ENCODE measurements around the gene KIAA0232. TPM values are rescaled to one million over a fixed set of nuclear protein-coding genes. Genes with fewer than 3 reads are reported as not detected.

The KIAA0232 gene
- total and polyA plus RNA-seq, 9 of the 15 experiments (the other 6 are each of a cell fraction or from before 2014, with no cell fraction given): 3.5 to 17.4 (median 13.0) TPM

DNA sequence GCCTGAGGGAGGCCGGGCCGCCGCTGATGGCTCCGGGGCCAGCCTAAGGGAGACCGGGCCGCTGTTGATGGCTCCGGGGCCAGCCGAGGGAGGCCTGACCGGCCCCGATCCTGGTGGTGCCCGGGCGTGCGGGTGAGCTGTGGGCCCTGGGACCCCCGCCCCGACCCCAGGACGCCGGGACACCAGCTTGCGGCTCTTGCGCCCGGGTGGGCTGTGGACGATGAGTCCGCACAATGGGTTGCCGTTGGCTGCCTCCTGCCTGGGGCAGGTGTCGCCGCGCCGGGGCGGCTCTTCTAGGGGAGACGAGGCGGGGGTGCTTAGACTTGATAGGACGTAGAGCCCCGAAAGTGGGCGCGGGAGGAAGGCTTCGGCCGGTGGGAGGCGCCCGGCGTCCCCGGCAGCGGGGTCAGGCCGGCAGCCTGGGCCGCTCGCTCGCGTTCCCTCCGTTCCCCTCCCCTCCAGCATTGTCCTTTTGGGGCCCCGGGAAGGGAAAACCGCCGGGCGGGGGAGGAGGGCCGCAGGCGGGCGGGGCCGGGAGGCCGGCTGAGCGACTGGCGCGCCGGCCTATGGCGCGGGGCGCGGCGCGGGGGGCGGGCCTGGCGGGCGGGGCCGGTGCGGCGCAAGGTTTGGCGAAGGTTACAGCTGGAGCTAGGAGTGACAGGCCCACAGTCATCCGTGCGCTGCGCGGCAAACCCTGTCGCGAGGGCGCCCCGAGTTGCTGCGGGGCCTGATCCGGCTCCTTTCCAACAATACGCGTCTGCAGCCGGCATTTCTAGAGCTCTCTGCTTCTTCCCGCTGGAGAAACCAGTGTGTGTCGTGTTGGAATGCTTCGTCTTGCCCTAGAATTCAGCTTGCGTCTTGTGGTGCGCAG is 819 bp downstream of the KIAA0232 start (continued):
- TF ChIP-seq POLR3A (IDR thresholded peaks at IDR 0.05; ENCODE audit: borderline replicate concordance, extremely low read depth, insufficient read depth, insufficient read length): no peak
- TF ChIP-seq ERF (CRISPR knock-in tag; IDR thresholded peaks at IDR 0.05): no peak
- TF ChIP-seq LCOR (CRISPR knock-in tag; IDR thresholded peaks at IDR 0.05): no peak
- no peak for TF ChIP-seq NFE2L1 (tag; IDR thresholded peaks at IDR 0.05; ENCODE audit: borderline replicate concordance, low read depth)
- TF ChIP-seq, protein P1, sequence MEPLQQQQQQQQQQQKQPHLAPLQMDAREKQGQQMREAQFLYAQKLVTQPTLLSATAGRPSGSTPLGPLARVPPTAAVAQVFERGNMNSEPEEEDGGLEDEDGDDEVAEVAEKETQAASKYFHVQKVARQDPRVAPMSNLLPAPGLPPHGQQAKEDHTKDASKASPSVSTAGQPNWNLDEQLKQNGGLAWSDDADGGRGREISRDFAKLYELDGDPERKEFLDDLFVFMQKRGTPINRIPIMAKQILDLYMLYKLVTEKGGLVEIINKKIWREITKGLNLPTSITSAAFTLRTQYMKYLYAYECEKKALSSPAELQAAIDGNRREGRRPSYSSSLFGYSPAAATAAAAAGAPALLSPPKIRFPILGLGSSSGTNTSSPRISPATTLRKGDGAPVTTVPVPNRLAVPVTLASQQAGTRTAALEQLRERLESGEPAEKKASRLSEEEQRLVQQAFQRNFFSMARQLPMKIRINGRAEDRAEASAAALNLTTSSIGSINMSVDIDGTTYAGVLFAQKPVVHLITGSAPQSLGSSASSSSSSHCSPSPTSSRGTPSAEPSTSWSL (CRISPR knock-in tag; IDR thresholded peaks at IDR 0.05; ENCODE audit: borderline replicate concordance): no peak
- TF ChIP-seq, protein P2, sequence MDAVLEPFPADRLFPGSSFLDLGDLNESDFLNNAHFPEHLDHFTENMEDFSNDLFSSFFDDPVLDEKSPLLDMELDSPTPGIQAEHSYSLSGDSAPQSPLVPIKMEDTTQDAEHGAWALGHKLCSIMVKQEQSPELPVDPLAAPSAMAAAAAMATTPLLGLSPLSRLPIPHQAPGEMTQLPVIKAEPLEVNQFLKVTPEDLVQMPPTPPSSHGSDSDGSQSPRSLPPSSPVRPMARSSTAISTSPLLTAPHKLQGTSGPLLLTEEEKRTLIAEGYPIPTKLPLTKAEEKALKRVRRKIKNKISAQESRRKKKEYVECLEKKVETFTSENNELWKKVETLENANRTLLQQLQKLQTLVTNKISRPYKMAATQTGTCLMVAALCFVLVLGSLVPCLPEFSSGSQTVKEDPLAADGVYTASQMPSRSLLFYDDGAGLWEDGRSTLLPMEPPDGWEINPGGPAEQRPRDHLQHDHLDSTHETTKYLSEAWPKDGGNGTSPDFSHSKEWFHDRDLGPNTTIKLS (IDR thresholded peaks at IDR 0.05; ENCODE audit: borderline replicate concordance, low read depth): no peak
- TF ChIP-seq BRF1 (IDR thresholded peaks at IDR 0.05; ENCODE audit: borderline replicate concordance, extremely low read depth, insufficient read length): no peak
- no peak for TF ChIP-seq BRF2 (IDR thresholded peaks at IDR 0.05; ENCODE audit: borderline replicate concordance, insufficient read depth, insufficient read length)
- no peak for TF ChIP-seq ZNF175 (CRISPR knock-in tag; IDR thresholded peaks at IDR 0.05; ENCODE audit: low read depth)
- TF ChIP-seq FOXJ3 (CRISPR knock-in tag; IDR thresholded peaks at IDR 0.05): no peak
- TF ChIP-seq ZNF507 (tag; conservative IDR thresholded peaks at IDR 0.05): no peak
- TF ChIP-seq CREBBP (IDR thresholded peaks at IDR 0.05; ENCODE audit: low read depth, low read length): no peak
- peak; percentile 73 for TF ChIP-seq TBP (optimal IDR thresholded peaks at IDR 0.05; ENCODE audit: low read depth, low read length)
- peak; percentile 23 for TF ChIP-seq U2AF1 (optimal IDR thresholded peaks at IDR 0.05; ENCODE audit: low read depth, low read length)
- TF ChIP-seq ZNF282 (CRISPR knock-in tag; IDR thresholded peaks at IDR 0.05): no peak
- no peak for TF ChIP-seq LEF1 (IDR thresholded peaks at IDR 0.05)
- TF ChIP-seq, protein P3, sequence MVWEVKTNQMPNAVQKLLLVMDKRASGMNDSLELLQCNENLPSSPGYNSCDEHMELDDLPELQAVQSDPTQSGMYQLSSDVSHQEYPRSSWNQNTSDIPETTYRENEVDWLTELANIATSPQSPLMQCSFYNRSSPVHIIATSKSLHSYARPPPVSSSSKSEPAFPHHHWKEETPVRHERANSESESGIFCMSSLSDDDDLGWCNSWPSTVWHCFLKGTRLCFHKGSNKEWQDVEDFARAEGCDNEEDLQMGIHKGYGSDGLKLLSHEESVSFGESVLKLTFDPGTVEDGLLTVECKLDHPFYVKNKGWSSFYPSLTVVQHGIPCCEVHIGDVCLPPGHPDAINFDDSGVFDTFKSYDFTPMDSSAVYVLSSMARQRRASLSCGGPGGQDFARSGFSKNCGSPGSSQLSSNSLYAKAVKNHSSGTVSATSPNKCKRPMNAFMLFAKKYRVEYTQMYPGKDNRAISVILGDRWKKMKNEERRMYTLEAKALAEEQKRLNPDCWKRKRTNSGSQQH (CRISPR knock-in tag; IDR thresholded peaks at IDR 0.05): no peak
- TF ChIP-seq DNMT1 (IDR thresholded peaks at IDR 0.05): no peak
- peak; percentile 58 for TF ChIP-seq CTBP1 (IDR thresholded peaks at IDR 0.05; ENCODE audit: borderline replicate concordance)

Measured in K562 (cell line).